Adrenal gland (tissue), 12 donors: ENCODE measurements around the gene RBM5. TPM values are rescaled to one million over a fixed set of nuclear protein-coding genes. Genes with fewer than 3 reads are reported as not detected.
A peak's percentile ranks its signal among the peaks of the same experiment; 100 is the strongest.

ENCODE experiments used
- DNase-seq, 7 donors: peaks; one replicate each; pipeline ENCODE4 v3.0.0-alpha.2; 2019 to 2020
- H3K27ac ChIP-seq, 5 donors: fragments of 200-600 bp; sonication (generic) in 4 of 5; 1 replicate in 3 of 5; 2 replicates in 2 of 5; pipeline versions ENCODE4 v1.5.1 to v1.8.0; 2016 to 2020; ENCODE audit warnings: mild to moderate bottlenecking in 1 of 5
- H3K27me3 ChIP-seq: fragments of 200-600 bp; 2 replicates; pipeline ENCODE4 v1.8.0; 2021
- H3K36me3 ChIP-seq, 2 donors: fragments of 200-600 bp; replicated peaks in 1 of 2; 1 replicate in 1 of 2; 2 replicates in 1 of 2; pipeline versions ENCODE4 v1.5.1 to v1.8.0; 2018 to 2022
- H3K4me1 ChIP-seq, 2 donors: fragments of 200-600 bp; replicated peaks in 1 of 2; 1 replicate in 1 of 2; 2 replicates in 1 of 2; pipeline versions ENCODE4 v1.5.1 to v1.8.0; 2018 to 2021
- H3K4me3 ChIP-seq, 4 donors: fragments of 200-600 bp; sonication (generic) in 3 of 4; one replicate each; pipeline ENCODE4 v1.5.1; 2016 to 2018
- H3K9me3 ChIP-seq, 3 donors: fragments of 200-600 bp; sonication (generic) in 1 of 3; replicated peaks in 1 of 3; 1 replicate in 2 of 3; 2 replicates in 1 of 3; pipeline versions ENCODE4 v1.5.1 to v1.8.0; 2016 to 2021
- CTCF ChIP-seq, 6 experiments: fragments of 450-650 bp in 4 of 6; fragments of 200-600 bp in 2 of 6; sonication (generic) in 1 of 6; IDR thresholded peaks; 1 replicate in 5 of 6; 2 replicates in 1 of 6; pipeline versions ENCODE4 v1.5.1 to v1.8.0; 2016 to 2021; ENCODE audit warnings: antibody characterized with exemption in 6 of 6, mild to moderate bottlenecking in 2 of 6, moderate library complexity in 1 of 6
- POLR2A ChIP-seq, 2 donors: fragments of 450-650 bp; IDR thresholded peaks; one replicate each; pipeline ENCODE4 v1.6.1; 2017; ENCODE audit warnings: antibody characterized with exemption in 2 of 2, mild to moderate bottlenecking in 2 of 2, moderate library complexity in 1 of 2
- whole genome bisulfite sequencing, 4 donors: extraction: QIAGEN DNeasy Blood & Tissue Kit in 2 of 4; methylation state at CpG; one replicate each; pipeline versions ENCODE4 v1.1.5 to v1.1.7; 2013 to 2017; 5-methylcytosine and 5-hydroxymethylcytosine counted together
- intact Hi-C, 2 donors: fragments of 100-400 bp; cut with DNase I; formaldehyde crosslinking; loops; one replicate each; pipeline versions ENCODE4 v1.14.1 to v1.15.0; 2022 to 2023
- polyA plus RNA-seq, 3 donors: library from polyadenylated mRNA; stranded (reverse); fragments of 200-250 nt in 2 of 3; fragments of 350-450 nt in 1 of 3; fragmentation: Illumina TruSeq in 1 of 3; extraction: RNeasy Lipid Tissue Mini Kit (QIAGEN cat#74804) in 1 of 3; gene quantifications; one replicate each; pipeline ENCODE4 v1.2.3, GENCODE V29; 2013 to 2014
- total RNA-seq, 9 donors: library from RNA; depleted of rRNA in 4 of 9; stranded (reverse); fragments of >200 nt in 4 of 9; fragments of 120-200 nt in 1 of 9; fragmentation: NEBNext Ultra II Directional in 1 of 9; extraction: Animal tissue kit (Norgen Biotek cat#: 25700) in 1 of 9; gene quantifications; one replicate each; pipeline versions ENCODE4 v1.1.0 to v1.2.4, GENCODE V29; 2013 to 2023
- donor health status: healthy with polysubstance abuse.
- donor health status: Bipolar disorder and iron deficiency.
- donor health status: DM: yes; HTN: yes; CAD: no.
- donor health status: DM: no; HTN: no; CAD: no.
- donor health status: DM: no; HTN: no; CAD: no.
- donor health status: DM: yes; HTN: yes; CAD: no.

The RBM5 gene
- total and polyA plus RNA-seq, 12 donors, result 51.9 to 224 (median 115) TPM

GRCh38 chr3:50162034-50162883 lies 73.5 kb downstream of the RBM5 start:
- no peaks in the 10 kb centered on the region for H3K36me3 ChIP-seq
- WGBS, 4 donors, result 73 to 94% (median 80%) methylated on average over 3 to 5 of the region's 5 CpGs
- peak overlapping the region in 3 of 5 donors; percentile 3 to 19 (median 8) for H3K27ac ChIP-seq
- no peaks in the 10 kb centered on the region for H3K9me3 ChIP-seq
- H3K4me3 ChIP-seq, result no peak overlapping the region
- no peaks in the 10 kb centered on the region for H3K27me3 ChIP-seq
- intact Hi-C loops, result no loop called here
- peaks cover 14 to 19% of the 10 kb centered on the region in 2 donors for H3K4me1 ChIP-seq
- TF ChIP-seq CTCF (IDR thresholded peaks at IDR 0.05) (no peak), POLR2A (IDR thresholded peaks at IDR 0.05) (no peak)
- no peak for DNase-seq

- peak; percentile 71 to 90 (median 87) for DNase-seq
- intact Hi-C loops, result no loop called here
- 39 to 55% (median 53%) methylated on average over 7 to 8 of the region's 8 CpGs for WGBS, 4 donors
- peaks cover 14 to 19% of the 10 kb centered on the region in 2 donors for H3K4me1 ChIP-seq
- H3K9me3 ChIP-seq, result no peaks in the 10 kb centered on the region
- no peak overlapping the region for H3K4me3 ChIP-seq
- no peaks in the 10 kb centered on the region for H3K36me3 ChIP-seq
- H3K27ac ChIP-seq, result peak overlapping the region in 1 of 5 donors; percentile 68
- no peak for TF ChIP-seq CTCF (IDR thresholded peaks at IDR 0.05)
- TF ChIP-seq POLR2A (IDR thresholded peaks at IDR 0.05), result no peak
- H3K27me3 ChIP-seq, result no peaks in the 10 kb centered on the region
These were observed 75.1 kb downstream of the RBM5 start for GRCh38 chr3:50163572-50164455.

GRCh38 chr3:50164481-50164880 lies 75.8 kb downstream of the RBM5 start:
- peaks cover 14 to 19% of the 10 kb centered on the region in 2 donors for H3K4me1 ChIP-seq

More at GRCh38 chr3:50164481-50164880, 75.8 kb downstream of the RBM5 start:
- WGBS, 4 donors, result 39 to 44% (median 40%) methylated on average over 1 of the region's 1 CpG; no CpG with 5 or more reads in 1 of the 4 donors
- no peaks in the 10 kb centered on the region for H3K9me3 ChIP-seq
- H3K36me3 ChIP-seq, result no peaks in the 10 kb centered on the region
- no peak for DNase-seq
- H3K27me3 ChIP-seq, result no peaks in the 10 kb centered on the region
- H3K27ac ChIP-seq, result peak overlapping the region in 1 of 5 donors; percentile 67
- no peak overlapping the region for H3K4me3 ChIP-seq
- TF ChIP-seq POLR2A (IDR thresholded peaks at IDR 0.05) (no peak), CTCF (IDR thresholded peaks at IDR 0.05) (no peak)
- intact Hi-C loops, result no loop called here
